Activated T-helper 1 cell treated with anti-CD3 and anti-CD28 coated beads, Interleukin-12 subunit alpha, Interleukin-12 subunit beta, Interleukin-2, Interleukin-4 antibody, amounts not matched to agents 30 ng/mL and 10 ng/mL and 1 ng/mL, durations not matched to agents 14 hours and 24 hours and 36 hours (primary cell): ENCODE measurements around the gene IFI27L1. TPM values are rescaled to one million over a fixed set of nuclear protein-coding genes. Genes with fewer than 3 reads are reported as not detected.

Experiments used
- DNase-seq: peaks from one replicate; pipeline ENCODE4 v3.0.0; 2021; ENCODE audit warnings: low spot score
- H3K27ac Mint-ChIP-seq: one replicate; pipeline ENCODE4 v1.8.0; 2021; ENCODE audit warnings: mild to moderate bottlenecking, mixed read lengths
- H3K27me3 Mint-ChIP-seq: one replicate; pipeline ENCODE4 v1.8.0; 2022; ENCODE audit warnings: mild to moderate bottlenecking, moderate library complexity, mixed read lengths; ENCODE audit not compliant: insufficient read depth
- H3K36me3 Mint-ChIP-seq: one replicate; pipeline ENCODE4 v1.8.0; 2021; ENCODE audit warnings: low read depth, mixed read lengths
- H3K4me1 Mint-ChIP-seq: one replicate; pipeline ENCODE4 v1.8.0; 2021; ENCODE audit warnings: low read depth, mixed read lengths
- H3K4me3 Mint-ChIP-seq: one replicate; pipeline ENCODE4 v1.8.0; 2021; ENCODE audit warnings: mild to moderate bottlenecking, moderate library complexity, mixed read lengths
- H3K9me3 Mint-ChIP-seq: one replicate; pipeline ENCODE4 v1.8.0; 2021; ENCODE audit warnings: mixed read lengths
- intact Hi-C: fragments of 100-400 bp; cut with micrococcal nuclease; formaldehyde crosslinking; loops from one replicate; pipeline ENCODE4 v1.15.1; 2024
- total RNA-seq: library from RNA; stranded (reverse); gene quantifications from 2 replicates; pipeline ENCODE4 v1.2.3, GENCODE V29; 2022

Gene IFI27L1
- total RNA-seq, 1 donor from 2014 or later = 22.7 TPM

DNA sequence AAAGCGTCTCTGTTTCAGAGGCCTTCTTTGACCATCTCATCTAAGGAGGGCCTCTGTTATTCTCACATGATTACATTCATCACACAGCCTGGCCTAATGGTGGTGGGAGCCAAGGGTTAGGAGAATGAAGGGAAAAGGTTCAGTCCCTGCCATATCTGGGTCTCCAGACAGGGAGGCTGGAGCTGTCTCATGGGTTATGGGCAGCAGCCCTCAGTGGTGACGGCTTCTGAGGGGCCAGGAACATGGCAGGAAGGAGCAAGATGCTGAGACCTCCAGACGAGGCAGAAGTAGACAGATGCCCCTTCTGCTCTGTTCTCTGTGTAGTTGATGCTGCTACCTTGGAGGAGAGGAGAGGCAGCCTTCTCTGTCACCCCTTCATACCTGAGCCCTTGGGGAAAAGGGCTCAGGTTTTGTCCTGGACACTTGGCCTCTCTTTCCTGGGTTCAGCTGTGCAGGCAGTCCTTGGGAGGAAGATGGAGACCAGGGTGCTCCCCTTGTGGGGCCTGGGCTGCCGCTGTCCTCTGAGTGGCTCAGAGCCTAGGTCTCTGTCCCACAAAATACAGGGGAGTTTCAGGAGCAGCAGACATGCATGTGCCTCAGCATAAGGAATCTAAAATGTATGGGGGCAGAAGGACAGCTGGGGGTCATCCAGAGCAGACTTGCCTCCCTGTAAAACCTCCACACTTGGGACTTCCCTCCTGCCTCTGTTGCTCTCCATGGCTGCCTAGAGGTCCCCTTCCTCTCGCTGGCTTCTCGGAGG, 44.7 kb downstream of the IFI27L1 start:
- peaks cover 14% of the 10 kb centered on the region for H3K27me3 Mint-ChIP-seq
- H3K36me3 Mint-ChIP-seq = no peaks in the 10 kb centered on the region
- intact Hi-C loops = no loop called here
- no peak overlapping the region for H3K4me3 Mint-ChIP-seq
- peaks cover 20% of the 10 kb centered on the region for H3K4me1 Mint-ChIP-seq
- peaks cover 2% of the 10 kb centered on the region for H3K9me3 Mint-ChIP-seq
- H3K27ac Mint-ChIP-seq = no peak overlapping the region
- DNase-seq = no peak

DNA sequence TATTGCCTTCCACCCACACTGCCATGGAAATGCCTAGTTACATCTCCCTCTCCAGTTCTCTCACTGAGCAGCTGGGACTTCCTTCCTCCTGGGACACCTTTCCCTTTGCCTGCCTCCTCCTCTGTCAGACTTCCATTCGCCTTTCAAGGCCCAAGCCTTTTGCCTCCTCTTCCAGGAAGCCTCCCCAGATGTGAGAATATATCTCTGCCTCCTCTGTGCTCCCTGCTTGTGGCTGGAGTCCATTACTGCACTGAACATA, 45.2 kb downstream of the IFI27L1 start:
- no peak for DNase-seq
- Mint-ChIP-seq H3K27ac (no peak overlapping the region), H3K36me3 (no peaks in the 10 kb centered on the region), H3K9me3 (no peaks in the 10 kb centered on the region), H3K4me1 (peaks cover 22% of the 10 kb centered on the region), H3K4me3 (no peak overlapping the region), H3K27me3 (peaks cover 17% of the 10 kb centered on the region)
- intact Hi-C loops = no loop called here

DNA sequence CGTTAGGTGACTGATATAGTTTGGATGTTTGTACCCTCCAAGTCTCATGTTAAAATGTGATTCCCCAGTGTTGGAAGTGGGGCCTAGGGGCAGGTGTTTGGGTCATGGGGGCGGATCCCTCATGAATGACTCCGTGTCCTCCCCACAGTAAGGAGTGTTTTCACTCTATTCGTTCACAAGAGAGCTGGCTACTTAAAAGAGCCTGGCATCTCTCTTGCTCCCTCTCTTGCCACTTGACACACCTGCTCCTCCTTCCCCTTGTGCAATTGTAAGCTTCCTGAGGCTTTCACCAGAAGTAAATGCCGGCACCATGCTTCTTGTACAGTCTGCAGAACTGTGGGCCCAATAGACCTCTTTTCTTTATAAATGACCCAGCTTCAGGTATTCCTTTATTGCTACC, 45.7 kb downstream of the IFI27L1 start:
- no peaks in the 10 kb centered on the region for H3K36me3 Mint-ChIP-seq
- no peak overlapping the region for H3K4me3 Mint-ChIP-seq

DNA sequence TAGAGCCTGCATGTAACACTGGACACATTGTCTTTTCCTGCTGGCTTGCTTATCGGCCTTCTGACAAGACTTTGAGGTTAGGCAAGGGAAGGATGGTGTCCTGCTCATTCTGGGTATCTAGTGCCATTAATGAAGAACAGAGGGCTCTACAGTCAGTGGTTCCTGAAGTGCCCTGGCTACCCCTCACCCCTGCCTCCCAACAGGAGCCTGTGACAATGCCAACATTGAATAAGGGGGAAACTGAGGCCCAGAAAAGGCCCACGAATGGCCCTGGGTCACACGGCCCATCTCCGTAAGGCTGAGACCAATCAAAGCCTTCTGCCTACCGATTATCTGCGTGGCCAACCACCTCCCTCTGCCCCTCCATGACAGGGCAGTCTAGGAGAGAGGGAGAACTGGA, 46.2 kb downstream of the IFI27L1 start:
- H3K36me3 Mint-ChIP-seq = no peaks in the 10 kb centered on the region

More for the DNA sequence above, 45.7 kb downstream of the IFI27L1 start:
- peaks cover 22% of the 10 kb centered on the region for H3K4me1 Mint-ChIP-seq
- H3K27ac Mint-ChIP-seq = no peak overlapping the region
- intact Hi-C loops = no loop called here
- H3K9me3 Mint-ChIP-seq = no peaks in the 10 kb centered on the region
- peaks cover 16% of the 10 kb centered on the region for H3K27me3 Mint-ChIP-seq
- no peak for DNase-seq

DNA sequence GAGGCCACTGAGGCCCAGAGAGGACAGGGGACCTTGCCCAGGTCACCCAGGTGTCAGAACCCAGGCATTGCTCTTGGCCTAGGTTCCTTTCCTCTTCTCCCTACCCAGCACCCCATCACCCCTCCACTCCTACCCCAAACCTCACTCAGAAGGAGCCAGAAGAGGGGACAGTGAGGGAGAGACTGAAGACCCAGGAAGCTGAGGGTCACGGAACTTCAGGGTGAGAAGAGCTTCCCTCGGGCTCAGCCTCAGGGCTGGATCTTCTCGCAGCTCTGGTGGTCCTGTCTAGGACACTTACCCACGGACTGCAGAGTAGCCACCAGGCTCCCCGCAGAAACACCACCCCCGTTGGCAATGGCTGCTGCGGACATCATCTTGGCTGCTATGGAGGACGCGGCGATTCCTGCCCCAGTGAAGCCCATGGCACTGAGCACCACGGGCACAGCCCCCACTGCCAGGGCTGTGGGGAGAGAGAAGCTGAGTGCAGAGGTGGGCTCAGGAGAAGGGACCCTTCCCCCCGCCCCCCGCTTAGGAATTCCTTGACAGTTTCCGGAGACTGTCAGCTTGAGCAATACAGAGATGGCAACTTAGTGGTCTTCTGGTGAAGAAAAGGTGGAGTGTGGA, 47.2 kb downstream of the IFI27L1 start:
- peaks cover 26% of the 10 kb centered on the region for H3K4me1 Mint-ChIP-seq
- H3K4me3 Mint-ChIP-seq = peak overlapping the region; percentile 87
- peaks cover 12% of the 10 kb centered on the region for H3K27me3 Mint-ChIP-seq
- H3K36me3 Mint-ChIP-seq = no peaks in the 10 kb centered on the region
- intact Hi-C loops = no loop called here
- no peak for DNase-seq
- peak overlapping the region; percentile 86 for H3K27ac Mint-ChIP-seq
- H3K9me3 Mint-ChIP-seq = no peaks in the 10 kb centered on the region

More for the DNA sequence above, 46.2 kb downstream of the IFI27L1 start:
- Mint-ChIP-seq H3K27me3 (peaks cover 12% of the 10 kb centered on the region), H3K9me3 (no peaks in the 10 kb centered on the region), H3K4me3 (no peak overlapping the region), H3K27ac (no peak overlapping the region), H3K4me1 (peaks cover 26% of the 10 kb centered on the region)
- DNase-seq = no peak
- intact Hi-C loops = no loop called here

DNA sequence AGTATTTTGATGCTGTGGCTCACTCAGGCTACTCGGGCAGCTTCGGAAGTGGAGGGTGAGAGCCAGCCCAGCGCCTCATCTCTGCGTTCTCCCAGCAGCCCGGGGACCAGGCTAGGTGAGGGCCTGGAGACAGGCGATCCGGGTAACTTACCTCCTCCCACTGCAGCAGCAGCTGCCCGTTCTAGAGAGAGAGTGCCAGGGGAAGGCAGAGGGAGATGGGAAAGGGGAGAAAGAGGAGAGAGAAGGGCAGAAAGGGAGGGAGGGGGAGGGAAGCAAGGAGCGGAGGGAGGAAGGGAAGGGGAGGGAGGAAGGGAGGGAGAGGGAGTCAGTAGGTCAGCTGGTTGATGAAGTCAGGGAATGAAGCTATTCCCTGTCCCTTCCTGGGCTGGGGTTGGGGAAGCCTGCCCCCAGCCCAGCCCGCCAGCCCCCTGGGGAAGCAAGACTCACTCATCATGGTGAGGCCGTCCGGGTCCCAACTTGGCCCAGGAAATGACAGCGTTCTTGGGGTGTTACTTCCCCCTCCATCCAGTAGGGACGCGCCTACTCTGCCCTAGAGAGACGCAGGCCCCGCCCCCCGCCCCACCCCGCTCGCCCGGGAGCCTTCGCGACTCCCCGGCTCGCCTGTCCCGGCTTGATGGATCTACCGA, 48.1 kb downstream of the IFI27L1 start, which contains the start of gene IFI27L2:
TSS of gene IFI27L2 (minus strand) at position 494 of the 647 bp plus-strand sequence. CDS start at position 454, 40 bp downstream.
- Mint-ChIP-seq H3K36me3 (no peaks in the 10 kb centered on the region), H3K4me1 (peaks cover 26% of the 10 kb centered on the region), H3K27ac (peak within 1 kb of the TSS; percentile 86), H3K9me3 (no peaks in the 10 kb centered on the region), H3K27me3 (peaks cover 20% of the 10 kb centered on the region), H3K4me3 (peak within 1 kb of the TSS; percentile 87)
- DNase-seq = peak; percentile 59
- intact Hi-C loops = loop anchor here (1.0 kb wide), 3 partner anchors 45 to 103 kb away; partner anchors contain the start of genes DDX24, IFI27L1, OTUB2 and PPP4R4

DNA sequence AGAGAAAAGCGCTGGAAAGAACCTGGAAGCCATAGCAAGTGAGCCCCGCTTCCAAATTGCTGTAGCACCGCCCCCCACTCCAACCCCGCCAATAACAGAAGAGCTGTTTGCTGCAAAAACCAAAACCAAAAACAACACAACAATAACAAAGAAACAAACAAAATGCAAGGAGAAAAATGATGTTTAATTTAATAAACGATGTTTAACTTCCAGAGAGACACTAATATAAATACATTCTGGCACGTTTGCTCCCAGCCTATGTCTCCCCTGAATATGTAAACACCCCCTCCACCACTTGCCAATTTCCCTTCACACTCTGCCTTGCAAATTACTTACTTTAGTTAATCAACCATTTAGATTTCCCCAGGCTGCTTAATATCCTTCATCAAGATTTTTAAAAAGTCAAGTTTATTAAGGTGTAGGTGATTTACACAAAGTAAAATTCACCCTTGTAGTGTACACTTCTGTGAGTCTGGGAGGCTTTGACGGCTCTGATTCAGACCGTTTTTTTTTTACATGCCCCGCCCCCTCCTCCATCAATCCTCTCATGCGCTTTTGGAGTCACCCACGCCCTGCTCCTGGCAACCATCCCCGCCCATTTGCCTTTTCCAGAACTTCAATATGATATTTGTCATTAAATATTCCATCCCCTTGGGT, 48.8 kb downstream of the IFI27L1 start:
- peak overlapping the region; percentile 87 for H3K4me3 Mint-ChIP-seq

DNA sequence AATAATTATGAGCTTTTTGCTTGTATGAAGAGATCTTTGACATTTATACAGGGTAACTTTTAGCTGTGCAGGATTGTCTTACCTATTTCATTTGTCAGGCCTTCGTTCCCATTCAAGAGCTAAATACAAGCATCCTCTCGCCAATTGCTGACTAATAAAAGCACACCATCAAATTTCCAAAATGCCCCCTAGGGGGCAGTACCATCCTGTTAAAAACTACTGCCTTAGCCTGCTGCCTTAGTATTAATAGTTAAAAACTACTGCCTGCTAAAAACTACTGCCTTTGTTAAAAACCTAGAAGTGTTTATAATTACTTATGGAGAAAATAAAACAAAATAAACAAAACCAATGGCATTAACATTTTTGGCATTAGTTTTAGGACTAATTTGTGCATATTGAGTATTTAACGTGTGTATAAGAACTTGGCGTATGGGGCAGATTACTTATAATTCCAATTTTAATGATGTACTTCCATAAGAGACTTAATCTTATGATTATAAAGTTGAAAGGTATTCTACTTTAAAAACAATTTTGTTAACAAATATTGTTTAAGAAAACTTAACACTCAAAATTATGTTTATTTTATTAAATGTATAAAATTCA, 51.3 kb downstream of the IFI27L1 start:
- DNase-seq = peak; percentile 51
- H3K27me3 Mint-ChIP-seq = peaks cover 34% of the 10 kb centered on the region
- H3K4me1 Mint-ChIP-seq = peaks cover 31% of the 10 kb centered on the region
- H3K36me3 Mint-ChIP-seq = no peaks in the 10 kb centered on the region
- intact Hi-C loops = loop anchor here (1.0 to 5.0 kb wide), 3 partner anchors 48 to 354 kb away; no protein-coding TSS in a partner anchor
- H3K4me3 Mint-ChIP-seq = no peak overlapping the region
- peaks cover 12% of the 10 kb centered on the region for H3K9me3 Mint-ChIP-seq
- no peak overlapping the region for H3K27ac Mint-ChIP-seq

More for the DNA sequence above, 48.8 kb downstream of the IFI27L1 start:
- Mint-ChIP-seq H3K36me3 (no peaks in the 10 kb centered on the region), H3K27ac (peak overlapping the region; percentile 18), H3K27me3 (peaks cover 21% of the 10 kb centered on the region), H3K4me1 (peaks cover 26% of the 10 kb centered on the region), H3K9me3 (peaks cover 2% of the 10 kb centered on the region)
- intact Hi-C loops = loop anchor here (1.0 to 5.0 kb wide), 4 partner anchors 44 to 177 kb away; partner anchors contain the start of genes DDX24, IFI27L1, OTUB2 and PPP4R4
- DNase-seq = peak; percentile 32

DNA sequence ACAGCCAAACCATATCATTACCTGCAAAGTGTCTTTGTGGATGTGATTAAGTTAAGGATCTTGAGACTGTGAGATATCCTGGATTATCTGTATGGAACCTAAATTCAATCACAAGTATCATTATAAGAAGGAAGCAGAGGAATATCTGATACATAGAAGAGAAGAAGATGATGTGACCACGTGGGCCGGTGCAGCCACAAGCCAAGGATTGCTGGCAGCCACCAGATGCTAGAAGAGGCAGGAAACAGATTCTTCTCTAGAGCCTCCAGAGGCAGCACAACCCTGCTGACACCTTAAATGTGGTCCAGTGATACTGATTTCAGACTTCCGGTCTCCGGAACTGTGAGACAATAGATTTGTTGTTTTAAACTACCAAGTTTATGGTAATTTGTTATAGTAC, 54.4 kb downstream of the IFI27L1 start:
- intact Hi-C loops = no loop called here
- no peak for DNase-seq

DNA sequence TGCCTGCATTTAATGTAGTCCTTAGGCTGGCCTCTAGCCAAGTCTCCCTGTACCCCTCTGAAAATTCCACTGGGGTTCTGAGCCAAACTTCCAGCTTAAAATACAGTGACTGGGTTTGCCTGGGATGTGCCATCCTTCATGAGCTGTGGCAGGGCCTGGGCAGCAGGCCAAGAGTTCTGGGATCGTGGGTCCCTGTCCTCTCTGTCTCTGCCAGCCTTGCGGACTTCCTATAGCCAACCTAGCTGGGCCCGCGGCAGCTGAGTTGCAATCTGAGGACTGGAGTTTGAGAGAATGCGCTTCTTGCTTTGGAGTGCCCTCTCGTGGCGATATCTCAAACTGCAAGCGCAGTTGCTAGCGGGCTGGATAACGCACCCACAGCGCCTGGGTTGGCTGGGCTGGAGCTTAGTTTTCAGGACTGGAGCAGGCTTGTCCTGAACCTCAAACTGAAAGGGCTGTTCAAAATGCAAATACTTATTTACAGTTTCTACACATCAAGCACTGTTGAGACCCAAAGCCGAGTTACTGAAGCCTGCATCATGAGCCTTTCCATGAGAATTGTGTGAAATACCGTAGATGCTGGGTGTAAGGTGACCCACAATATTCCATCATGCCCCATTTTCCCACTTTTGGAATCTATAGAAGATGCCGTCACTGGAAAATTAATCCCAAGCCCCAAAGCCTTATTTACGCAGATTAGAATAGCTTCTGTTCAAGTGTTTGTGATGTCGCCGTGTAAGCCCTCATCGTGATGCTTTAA, 55.6 kb downstream of the IFI27L1 start:
- no peaks in the 10 kb centered on the region for H3K36me3 Mint-ChIP-seq
- intact Hi-C loops = loop anchor here (1.0 kb wide), 6 partner anchors 44 to 481 kb away; no protein-coding TSS in a partner anchor
- no peak overlapping the region for H3K4me3 Mint-ChIP-seq
- DNase-seq = peak; percentile 72
- peaks cover 24% of the 10 kb centered on the region for H3K27me3 Mint-ChIP-seq
- H3K4me1 Mint-ChIP-seq = peaks cover 10% of the 10 kb centered on the region
- peaks cover 12% of the 10 kb centered on the region for H3K9me3 Mint-ChIP-seq
- H3K27ac Mint-ChIP-seq = no peak overlapping the region

More for the DNA sequence above, 54.4 kb downstream of the IFI27L1 start:
- H3K4me3 Mint-ChIP-seq = no peak overlapping the region
- H3K27ac Mint-ChIP-seq = no peak overlapping the region
- no peaks in the 10 kb centered on the region for H3K36me3 Mint-ChIP-seq
- peaks cover 15% of the 10 kb centered on the region for H3K4me1 Mint-ChIP-seq
- H3K27me3 Mint-ChIP-seq = peaks cover 30% of the 10 kb centered on the region
- peaks cover 12% of the 10 kb centered on the region for H3K9me3 Mint-ChIP-seq

DNA sequence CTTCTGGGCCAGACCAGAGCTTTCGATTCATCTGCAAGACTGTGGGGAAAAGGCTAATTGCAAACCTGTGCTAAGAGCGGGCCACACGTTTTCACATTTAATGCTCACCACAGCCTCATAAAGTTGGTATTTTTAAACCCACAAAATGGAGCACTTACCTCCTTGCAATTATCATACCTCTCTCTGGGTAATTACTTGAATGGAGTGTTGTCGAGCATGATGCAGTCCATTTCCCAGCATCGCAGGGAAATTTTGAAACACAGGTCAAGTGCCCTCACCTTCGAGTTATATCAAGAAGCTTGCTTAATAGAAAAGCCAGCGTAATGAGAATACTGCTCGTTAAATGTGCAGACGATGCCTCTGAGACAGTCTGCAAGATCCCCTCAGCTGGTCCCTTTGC, 57.1 kb downstream of the IFI27L1 start:
- intact Hi-C loops = no loop called here
- Mint-ChIP-seq H3K27me3 (peaks cover 24% of the 10 kb centered on the region), H3K9me3 (peaks cover 12% of the 10 kb centered on the region), H3K4me1 (peaks cover 6% of the 10 kb centered on the region), H3K27ac (no peak overlapping the region), H3K36me3 (no peaks in the 10 kb centered on the region), H3K4me3 (no peak overlapping the region)
- DNase-seq = no peak

DNA sequence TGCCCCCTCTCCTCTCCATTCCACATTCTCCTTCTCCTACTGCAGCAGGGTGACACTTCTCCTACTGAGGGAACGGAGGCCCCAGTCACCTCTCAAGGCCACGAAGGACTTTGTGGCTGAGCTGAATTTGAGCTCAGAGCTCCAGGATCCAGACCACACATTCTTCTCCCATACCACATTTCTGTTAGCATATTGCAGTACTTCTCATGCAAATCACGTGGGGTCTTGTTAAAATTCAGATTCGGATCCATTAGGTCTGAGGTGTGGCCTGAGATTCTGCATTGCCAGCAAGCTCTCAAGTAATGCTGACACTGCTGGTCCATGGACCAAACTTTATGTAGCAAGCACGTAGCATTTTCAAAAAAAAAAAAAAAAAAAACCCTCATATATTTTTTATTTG, 57.9 kb downstream of the IFI27L1 start:
- H3K36me3 Mint-ChIP-seq = no peaks in the 10 kb centered on the region
- H3K9me3 Mint-ChIP-seq = peaks cover 12% of the 10 kb centered on the region
- DNase-seq = no peak
- peaks cover 6% of the 10 kb centered on the region for H3K4me1 Mint-ChIP-seq
- peaks cover 18% of the 10 kb centered on the region for H3K27me3 Mint-ChIP-seq
- H3K4me3 Mint-ChIP-seq = no peak overlapping the region
- H3K27ac Mint-ChIP-seq = no peak overlapping the region
- intact Hi-C loops = no loop called here
